ENCODE measurements around the gene KDM4C. TPM values are rescaled to one million over a fixed set of nuclear protein-coding genes. Genes with fewer than 3 reads are reported as not detected.
"Not testable (repeated sequence)": the region's sequence is repeated elsewhere in the genome, so short reads cannot be mapped to it uniquely, and the experiment has no call there.

Gene KDM4C
- total RNA-seq, 1 donor from 2014 or later, result 11.1 TPM

- Mint-ChIP-seq H3K27me3 (ENCODE audit: insufficient read depth, low read depth) (peaks cover 2% of the 10 kb centered on the region), H3K36me3 (peaks cover 4% of the 10 kb centered on the region), H3K4me1 (peaks cover 29% of the 10 kb centered on the region), H3K4me3 (no peak overlapping the region), H3K9me3 (peaks cover 9% of the 10 kb centered on the region), H3K27ac (no peak overlapping the region)
- Histone ChIP-seq H3K9me3 (ENCODE audit: low read depth) (no peaks in the 10 kb centered on the region), H3K4me1 (peaks cover 15% of the 10 kb centered on the region), H3K9ac (no peak overlapping the region), H3K4me3 (no peak overlapping the region), H4K20me1 (ENCODE audit: low read depth) (no peaks in the 10 kb centered on the region), H3K27me3 (no peaks in the 10 kb centered on the region), H3F3A (ENCODE audit: low read depth) (no peaks in the 10 kb centered on the region), H3K4me2 (no peak overlapping the region), H3K27ac (no peak overlapping the region), H3K79me2 (ENCODE audit: low read depth) (no peaks in the 10 kb centered on the region), H2AFZ (replicated peaks) (no peak overlapping the region), H3K36me3 (no peaks in the 10 kb centered on the region)
- no peak for TF ChIP-seq EZH2 (IDR thresholded peaks at IDR 0.05)
- DNase-seq (ENCODE audit: low spot score), result no peak
Measured at GRCh38 chr9:7176561-7176960, 418.8 kb downstream of the KDM4C start.

DNA sequence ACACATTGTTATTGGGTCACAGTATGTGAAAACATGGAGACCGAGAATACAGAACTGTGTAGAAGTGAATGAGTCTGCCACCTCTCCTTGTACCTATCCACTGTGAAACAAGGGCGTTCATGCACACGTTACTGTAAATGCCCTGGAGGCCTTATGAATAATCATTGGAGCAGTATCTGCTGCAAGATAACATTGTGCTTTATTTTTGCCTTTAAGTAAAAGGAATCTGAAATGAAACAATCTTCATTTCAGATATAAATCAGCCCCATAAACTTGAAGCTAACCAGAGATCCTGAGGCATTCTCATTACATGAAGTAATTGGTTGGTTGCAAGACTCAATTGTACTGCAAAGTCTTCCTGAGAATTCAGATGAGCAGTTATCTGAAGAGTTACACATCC, 419.6 kb downstream of the KDM4C start:
- Histone ChIP-seq H3K27me3 (no peaks in the 10 kb centered on the region), H3K4me3 (no peak overlapping the region), H3K4me1 (peaks cover 7% of the 10 kb centered on the region), H3K4me2 (no peak overlapping the region), H3F3A (ENCODE audit: low read depth) (no peaks in the 10 kb centered on the region), H4K20me1 (ENCODE audit: low read depth) (no peaks in the 10 kb centered on the region), H3K9me3 (ENCODE audit: low read depth) (no peaks in the 10 kb centered on the region), H2AFZ (replicated peaks) (no peak overlapping the region), H3K36me3 (no peaks in the 10 kb centered on the region), H3K79me2 (ENCODE audit: low read depth) (no peaks in the 10 kb centered on the region), H3K9ac (no peak overlapping the region), H3K27ac (no peak overlapping the region)
- Mint-ChIP-seq H3K4me1 (peaks cover 22% of the 10 kb centered on the region), H3K27ac (no peak overlapping the region), H3K9me3 (peaks cover 9% of the 10 kb centered on the region), H3K27me3 (ENCODE audit: insufficient read depth, low read depth) (peaks cover 4% of the 10 kb centered on the region), H3K4me3 (no peak overlapping the region), H3K36me3 (peaks cover 4% of the 10 kb centered on the region)
- no peak for DNase-seq (ENCODE audit: low spot score)
- no peak for TF ChIP-seq EZH2 (IDR thresholded peaks at IDR 0.05)
- TF ChIP-seq EZH2phosphoT487 (IDR thresholded peaks at IDR 0.05), result no peak
- TF ChIP-seq, protein P1, sequence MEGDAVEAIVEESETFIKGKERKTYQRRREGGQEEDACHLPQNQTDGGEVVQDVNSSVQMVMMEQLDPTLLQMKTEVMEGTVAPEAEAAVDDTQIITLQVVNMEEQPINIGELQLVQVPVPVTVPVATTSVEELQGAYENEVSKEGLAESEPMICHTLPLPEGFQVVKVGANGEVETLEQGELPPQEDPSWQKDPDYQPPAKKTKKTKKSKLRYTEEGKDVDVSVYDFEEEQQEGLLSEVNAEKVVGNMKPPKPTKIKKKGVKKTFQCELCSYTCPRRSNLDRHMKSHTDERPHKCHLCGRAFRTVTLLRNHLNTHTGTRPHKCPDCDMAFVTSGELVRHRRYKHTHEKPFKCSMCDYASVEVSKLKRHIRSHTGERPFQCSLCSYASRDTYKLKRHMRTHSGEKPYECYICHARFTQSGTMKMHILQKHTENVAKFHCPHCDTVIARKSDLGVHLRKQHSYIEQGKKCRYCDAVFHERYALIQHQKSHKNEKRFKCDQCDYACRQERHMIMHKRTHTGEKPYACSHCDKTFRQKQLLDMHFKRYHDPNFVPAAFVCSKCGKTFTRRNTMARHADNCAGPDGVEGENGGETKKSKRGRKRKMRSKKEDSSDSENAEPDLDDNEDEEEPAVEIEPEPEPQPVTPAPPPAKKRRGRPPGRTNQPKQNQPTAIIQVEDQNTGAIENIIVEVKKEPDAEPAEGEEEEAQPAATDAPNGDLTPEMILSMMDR (IDR thresholded peaks at IDR 0.05), result no peak

DNA sequence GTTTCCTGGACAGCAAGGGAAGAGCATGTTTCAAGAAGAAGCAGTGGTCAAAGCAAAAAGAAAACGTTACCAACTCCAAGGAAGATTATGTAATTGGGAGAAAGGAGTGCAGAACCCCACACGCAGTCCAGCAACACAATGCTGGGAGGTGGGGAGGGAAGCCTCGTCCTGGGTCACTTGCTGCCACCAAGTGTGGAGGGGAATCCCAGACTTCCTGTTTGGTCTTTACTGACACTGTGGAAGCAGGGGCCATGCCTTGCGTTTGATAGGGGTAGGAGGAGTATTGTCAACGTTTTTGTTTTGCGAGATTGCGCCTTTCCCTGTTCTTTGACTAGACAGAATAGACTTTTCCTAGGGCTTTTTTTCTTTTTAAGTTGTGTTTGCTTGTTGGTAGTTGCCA, 421.0 kb downstream of the KDM4C start:
- Histone ChIP-seq H3K4me3 (no peak overlapping the region), H3K79me2 (ENCODE audit: low read depth) (no peaks in the 10 kb centered on the region), H3F3A (ENCODE audit: low read depth) (no peaks in the 10 kb centered on the region), H3K9ac (no peak overlapping the region), H3K9me3 (ENCODE audit: low read depth) (no peaks in the 10 kb centered on the region), H3K4me2 (no peak overlapping the region), H3K4me1 (no peaks in the 10 kb centered on the region), H2AFZ (replicated peaks) (no peak overlapping the region), H4K20me1 (ENCODE audit: low read depth) (no peaks in the 10 kb centered on the region), H3K27me3 (no peaks in the 10 kb centered on the region), H3K27ac (no peak overlapping the region), H3K36me3 (no peaks in the 10 kb centered on the region)
- Mint-ChIP-seq H3K9me3 (peaks cover 9% of the 10 kb centered on the region), H3K27me3 (ENCODE audit: insufficient read depth, low read depth) (peaks cover 4% of the 10 kb centered on the region), H3K4me1 (peaks cover 9% of the 10 kb centered on the region), H3K27ac (no peak overlapping the region), H3K4me3 (no peak overlapping the region), H3K36me3 (peaks cover 4% of the 10 kb centered on the region)
- no peak for DNase-seq (ENCODE audit: low spot score)
- no peak for TF ChIP-seq EZH2 (IDR thresholded peaks at IDR 0.05)

GRCh38 chr9:7180247-7180646, 422.5 kb downstream of the KDM4C start:
- peaks cover 6% of the 10 kb centered on the region for H3K27me3 Mint-ChIP-seq (ENCODE audit: insufficient read depth, low read depth)
- no peaks in the 10 kb centered on the region for H3K9me3 ChIP-seq (ENCODE audit: low read depth)
- no peak overlapping the region for H3K4me3 Mint-ChIP-seq
- TF ChIP-seq EZH2phosphoT487 (IDR thresholded peaks at IDR 0.05) (no peak), EZH2 (IDR thresholded peaks at IDR 0.05) (no peak)
- TF ChIP-seq, protein P1 (IDR thresholded peaks at IDR 0.05), result no peak
- no peak overlapping the region for H3K27ac Mint-ChIP-seq
- no peaks in the 10 kb centered on the region for H3K79me2 ChIP-seq (ENCODE audit: low read depth)
- no peak overlapping the region for H3K4me2 ChIP-seq
- H3K9ac ChIP-seq, result no peak overlapping the region
- no peak overlapping the region for H3K27ac ChIP-seq
- peaks cover 9% of the 10 kb centered on the region for H3K9me3 Mint-ChIP-seq
- no peaks in the 10 kb centered on the region for H3K27me3 ChIP-seq
- no peaks in the 10 kb centered on the region for H4K20me1 ChIP-seq (ENCODE audit: low read depth)
- H3F3A ChIP-seq (ENCODE audit: low read depth), result no peaks in the 10 kb centered on the region
- DNase-seq (ENCODE audit: low spot score), result peak; percentile 13
- H3K4me1 ChIP-seq, result no peaks in the 10 kb centered on the region
- no peaks in the 10 kb centered on the region for H3K36me3 ChIP-seq
- peaks cover under 1% of the 10 kb centered on the region for H3K4me1 Mint-ChIP-seq
- H3K36me3 Mint-ChIP-seq, result no peaks in the 10 kb centered on the region
- no peak overlapping the region for H3K4me3 ChIP-seq
- no peak overlapping the region for H2AFZ ChIP-seq (replicated peaks)

DNA sequence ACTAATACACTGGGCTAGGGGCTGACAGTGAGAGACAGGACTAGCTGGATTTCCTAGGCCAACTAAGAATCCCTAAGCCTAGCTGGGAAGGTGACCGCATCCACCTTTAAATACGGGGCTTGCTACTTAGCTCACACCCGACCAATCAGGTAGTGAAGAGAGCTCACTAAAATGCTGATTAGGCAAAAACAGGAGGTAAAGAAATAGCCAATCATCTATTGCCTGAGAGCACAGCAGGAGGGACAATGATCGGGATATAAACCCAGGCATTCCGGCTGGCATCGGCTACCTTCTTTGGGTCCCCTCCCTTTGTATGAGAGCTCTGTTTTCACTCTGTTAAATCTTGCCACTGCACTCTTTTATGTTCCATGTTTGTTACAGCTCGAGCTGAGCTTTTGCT, 425.4 kb downstream of the KDM4C start:
- not testable (repeated sequence) for H3K27me3 ChIP-seq; H3F3A ChIP-seq (ENCODE audit: low read depth); H3K4me3 ChIP-seq; H3K27ac ChIP-seq; H3K4me2 ChIP-seq; H3K36me3 ChIP-seq; H3K36me3 Mint-ChIP-seq; H3K4me1 ChIP-seq; H3K4me1 Mint-ChIP-seq; DNase-seq (ENCODE audit: low spot score); H3K79me2 ChIP-seq (ENCODE audit: low read depth); H2AFZ ChIP-seq (replicated peaks); H3K27me3 Mint-ChIP-seq (ENCODE audit: insufficient read depth, low read depth); H4K20me1 ChIP-seq (ENCODE audit: low read depth); H3K27ac Mint-ChIP-seq; H3K4me3 Mint-ChIP-seq; H3K9ac ChIP-seq; H3K9me3 ChIP-seq (ENCODE audit: low read depth)
- H3K9me3 Mint-ChIP-seq, result peaks cover 24% of the 10 kb centered on the region

Data from neural progenitor cell (in vitro differentiated cells).